Measurements from ENCODE around the gene TADA2A. TPM values are rescaled to one million over a fixed set of nuclear protein-coding genes. Genes with fewer than 3 reads are reported as not detected.

TADA2A gene
- total RNA-seq, 4 donors from 2014 or later: 19.3 to 33.2 (median 22.1) TPM

GRCh38 chr17:37513711-37514110 lies 107.0 kb downstream of the TADA2A start:
- Histone ChIP-seq H3K4me3 (replicated peaks in 1 of 3) (no peak overlapping the region), H3K36me3 (peaks cover 19 to 21% of the 10 kb centered on the region in 2 donors), H3K27ac (no peak overlapping the region), H3K9me3 (no peaks in the 10 kb centered on the region), H3K27me3 (no peaks in the 10 kb centered on the region), H3K4me1 (no peaks in the 10 kb centered on the region)
- TF ChIP-seq POLR2A (IDR thresholded peaks at IDR 0.05) (no peak), CTCF (IDR thresholded peaks at IDR 0.05) (no peak)
- no peak for DNase-seq
- intact Hi-C loops (cut with DNase I): no loop called here
- 89 to 95% methylated on average over 10 of the region's 10 CpGs for WGBS, 2 donors

GRCh38 chr17:37516127-37516571 lies 109.5 kb downstream of the TADA2A start:
- H3K36me3 ChIP-seq: peaks cover 19 to 36% of the 10 kb centered on the region in 2 donors
- 91% methylated on average over 6 of the region's 6 CpGs for WGBS, 2 donors
- H3K27me3 ChIP-seq: no peaks in the 10 kb centered on the region
- TF ChIP-seq POLR2A (IDR thresholded peaks at IDR 0.05): no peak
- TF ChIP-seq CTCF (IDR thresholded peaks at IDR 0.05): no peak
- intact Hi-C loops (cut with DNase I): no loop called here
- H3K27ac ChIP-seq: no peak overlapping the region
- no peak overlapping the region for H3K4me3 ChIP-seq (replicated peaks in 1 of 3)
- H3K4me1 ChIP-seq: no peaks in the 10 kb centered on the region
- H3K9me3 ChIP-seq: no peaks in the 10 kb centered on the region
- DNase-seq: no peak

- no peaks in the 10 kb centered on the region for H3K4me1 ChIP-seq
- 63 to 77% methylated on average over 4 of the region's 4 CpGs for WGBS, 2 donors
- intact Hi-C loops (cut with DNase I): no loop called here
- H3K9me3 ChIP-seq: no peaks in the 10 kb centered on the region
- no peak overlapping the region for H3K4me3 ChIP-seq (replicated peaks in 1 of 3)
- TF ChIP-seq CTCF (IDR thresholded peaks at IDR 0.05): no peak
- no peak for TF ChIP-seq POLR2A (IDR thresholded peaks at IDR 0.05)
- peak; percentile 39 to 65 for DNase-seq
- no peaks in the 10 kb centered on the region for H3K27me3 ChIP-seq
- peaks cover 11 to 29% of the 10 kb centered on the region in 2 donors for H3K36me3 ChIP-seq
- H3K27ac ChIP-seq: peak overlapping the region; percentile 0 to 38 (median 31)
Measured at GRCh38 chr17:37517881-37518280, 111.2 kb downstream of the TADA2A start.

- intact Hi-C loops (cut with DNase I): no loop called here
- 79 to 82% methylated on average over 8 of the region's 8 CpGs for WGBS, 2 donors
- Histone ChIP-seq H3K9me3 (no peaks in the 10 kb centered on the region), H3K4me3 (replicated peaks in 1 of 3) (no peak overlapping the region), H3K27me3 (no peaks in the 10 kb centered on the region), H3K36me3 (peaks cover 9 to 24% of the 10 kb centered on the region in 2 donors), H3K4me1 (no peaks in the 10 kb centered on the region), H3K27ac (no peak overlapping the region)
- peak; percentile 51 to 64 for DNase-seq
- peak in 2 of 6 experiments; percentile 11 to 25 for TF ChIP-seq CTCF (IDR thresholded peaks at IDR 0.05)
- no peak for TF ChIP-seq POLR2A (IDR thresholded peaks at IDR 0.05)
Measured at GRCh38 chr17:37518826-37519225, 112.1 kb downstream of the TADA2A start.

GRCh38 chr17:37519251-37519985 lies 112.7 kb downstream of the TADA2A start:
- no peaks in the 10 kb centered on the region for H3K27me3 ChIP-seq
- no peak for TF ChIP-seq POLR2A (IDR thresholded peaks at IDR 0.05)
- TF ChIP-seq CTCF (IDR thresholded peaks at IDR 0.05): no peak
- intact Hi-C loops (cut with DNase I): no loop called here
- H3K4me3 ChIP-seq (replicated peaks in 1 of 3): no peak overlapping the region
- 89 to 91% methylated on average over 5 of the region's 5 CpGs for WGBS, 2 donors
- H3K9me3 ChIP-seq: no peaks in the 10 kb centered on the region
- peaks cover 9 to 22% of the 10 kb centered on the region in 2 donors for H3K36me3 ChIP-seq
- no peak for DNase-seq
- no peak overlapping the region for H3K27ac ChIP-seq
- no peaks in the 10 kb centered on the region for H3K4me1 ChIP-seq

Measured in thyroid gland (tissue), 4 donors.